ENCODE data around the gene TCF7.

DNA sequence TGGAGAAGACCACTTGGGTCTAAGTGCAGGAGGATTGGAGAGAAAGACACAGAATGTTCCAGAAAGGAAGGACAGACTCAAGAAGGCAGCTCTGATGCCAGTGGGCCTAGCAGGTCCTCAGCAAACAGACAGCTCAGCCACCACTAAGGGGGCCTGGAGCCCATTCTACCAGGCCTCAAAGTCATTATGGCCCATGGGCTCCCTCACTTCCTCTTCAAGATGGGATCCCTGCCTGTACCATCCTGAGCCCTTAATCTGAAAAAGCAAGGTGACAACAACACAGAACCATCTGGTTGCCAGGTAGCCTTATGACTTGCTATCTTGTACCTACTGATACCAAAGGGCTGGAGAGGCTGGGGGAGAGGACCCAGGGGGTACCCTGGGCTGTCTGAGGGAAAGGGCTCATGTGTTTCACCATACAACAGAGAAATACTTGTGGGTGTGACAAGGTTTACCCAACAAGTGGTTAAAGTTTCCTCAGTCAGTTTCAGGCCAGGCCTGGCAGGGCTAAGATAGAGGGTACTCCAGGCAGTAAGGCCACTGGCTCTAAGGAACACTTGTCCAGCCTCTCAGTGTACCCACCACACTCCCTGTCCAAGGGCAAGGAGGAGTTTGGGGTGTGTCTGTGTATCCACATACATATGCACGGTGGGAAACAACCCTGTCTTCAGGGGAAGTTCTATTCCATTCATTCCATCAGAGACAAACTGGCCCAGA lies 30.7 kb downstream of the TCF7 start:
- TF ChIP-seq, protein P1, sequence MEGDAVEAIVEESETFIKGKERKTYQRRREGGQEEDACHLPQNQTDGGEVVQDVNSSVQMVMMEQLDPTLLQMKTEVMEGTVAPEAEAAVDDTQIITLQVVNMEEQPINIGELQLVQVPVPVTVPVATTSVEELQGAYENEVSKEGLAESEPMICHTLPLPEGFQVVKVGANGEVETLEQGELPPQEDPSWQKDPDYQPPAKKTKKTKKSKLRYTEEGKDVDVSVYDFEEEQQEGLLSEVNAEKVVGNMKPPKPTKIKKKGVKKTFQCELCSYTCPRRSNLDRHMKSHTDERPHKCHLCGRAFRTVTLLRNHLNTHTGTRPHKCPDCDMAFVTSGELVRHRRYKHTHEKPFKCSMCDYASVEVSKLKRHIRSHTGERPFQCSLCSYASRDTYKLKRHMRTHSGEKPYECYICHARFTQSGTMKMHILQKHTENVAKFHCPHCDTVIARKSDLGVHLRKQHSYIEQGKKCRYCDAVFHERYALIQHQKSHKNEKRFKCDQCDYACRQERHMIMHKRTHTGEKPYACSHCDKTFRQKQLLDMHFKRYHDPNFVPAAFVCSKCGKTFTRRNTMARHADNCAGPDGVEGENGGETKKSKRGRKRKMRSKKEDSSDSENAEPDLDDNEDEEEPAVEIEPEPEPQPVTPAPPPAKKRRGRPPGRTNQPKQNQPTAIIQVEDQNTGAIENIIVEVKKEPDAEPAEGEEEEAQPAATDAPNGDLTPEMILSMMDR (IDR thresholded peaks at IDR 0.05; ENCODE audit: insufficient read depth, low read length), result no peak
- no peak for TF ChIP-seq POLR2AphosphoS5 (IDR thresholded peaks at IDR 0.05; ENCODE audit: low read depth)

Measured in HL-60 (cell line).